Activated CD4-positive, alpha-beta memory T cell treated with anti-CD3 and anti-CD28 coated beads, Interleukin-2, amount 10 ng/mL, durations not matched to agents 7 days and 5 days (primary cell): ENCODE measurements around the gene SEMA7A. TPM values are rescaled to one million over a fixed set of nuclear protein-coding genes. Genes with fewer than 3 reads are reported as not detected.
"Not testable (repeated sequence)": the region's sequence is repeated elsewhere in the genome, so short reads cannot be mapped to it uniquely, and the experiment has no call there.

Experiments used
- CTCF ChIA-PET: fragments of 350-600 bp; sonication (Branson Sonifier 250); formaldehyde crosslinking; loops from one replicate; lab custom pipeline; 2021; ENCODE audit warnings: antibody characterized with exemption, inconsistent platforms; lab: Charles Lee
- POLR2A ChIA-PET: fragments of 350-600 bp; sonication (Branson Sonifier 250); formaldehyde crosslinking; loops from one replicate; lab custom pipeline; 2021; ENCODE audit warnings: antibody characterized with exemption; lab: Charles Lee
- DNase-seq: peaks from one replicate; pipeline ENCODE4 v3.0.0-alpha.2; 2020
- H3K27ac Mint-ChIP-seq: one replicate; pipeline ENCODE4 v1.8.0; 2021; ENCODE audit warnings: mild to moderate bottlenecking, mixed read lengths
- H3K27me3 Mint-ChIP-seq: one replicate; pipeline ENCODE4 v1.8.0; 2021; ENCODE audit warnings: mixed read lengths
- H3K36me3 Mint-ChIP-seq: one replicate; pipeline ENCODE4 v1.8.0; 2021; ENCODE audit warnings: low read depth, mixed read lengths
- H3K4me1 Mint-ChIP-seq: one replicate; pipeline ENCODE4 v1.8.0; 2021; ENCODE audit warnings: mixed read lengths
- H3K4me3 Mint-ChIP-seq: one replicate; pipeline ENCODE4 v1.8.0; 2021; ENCODE audit warnings: mild to moderate bottlenecking, mixed read lengths
- H3K9me3 Mint-ChIP-seq: one replicate; pipeline ENCODE4 v1.8.0; 2021; ENCODE audit warnings: mixed read lengths
- total RNA-seq, 2 experiments: library from RNA; stranded (reverse); gene quantifications; one replicate each; pipeline ENCODE4 v1.2.3, GENCODE V29; 2021

The SEMA7A gene
- total RNA-seq, 2 experiments from 2014 or later: 3.8 to 4.3 TPM

DNA sequence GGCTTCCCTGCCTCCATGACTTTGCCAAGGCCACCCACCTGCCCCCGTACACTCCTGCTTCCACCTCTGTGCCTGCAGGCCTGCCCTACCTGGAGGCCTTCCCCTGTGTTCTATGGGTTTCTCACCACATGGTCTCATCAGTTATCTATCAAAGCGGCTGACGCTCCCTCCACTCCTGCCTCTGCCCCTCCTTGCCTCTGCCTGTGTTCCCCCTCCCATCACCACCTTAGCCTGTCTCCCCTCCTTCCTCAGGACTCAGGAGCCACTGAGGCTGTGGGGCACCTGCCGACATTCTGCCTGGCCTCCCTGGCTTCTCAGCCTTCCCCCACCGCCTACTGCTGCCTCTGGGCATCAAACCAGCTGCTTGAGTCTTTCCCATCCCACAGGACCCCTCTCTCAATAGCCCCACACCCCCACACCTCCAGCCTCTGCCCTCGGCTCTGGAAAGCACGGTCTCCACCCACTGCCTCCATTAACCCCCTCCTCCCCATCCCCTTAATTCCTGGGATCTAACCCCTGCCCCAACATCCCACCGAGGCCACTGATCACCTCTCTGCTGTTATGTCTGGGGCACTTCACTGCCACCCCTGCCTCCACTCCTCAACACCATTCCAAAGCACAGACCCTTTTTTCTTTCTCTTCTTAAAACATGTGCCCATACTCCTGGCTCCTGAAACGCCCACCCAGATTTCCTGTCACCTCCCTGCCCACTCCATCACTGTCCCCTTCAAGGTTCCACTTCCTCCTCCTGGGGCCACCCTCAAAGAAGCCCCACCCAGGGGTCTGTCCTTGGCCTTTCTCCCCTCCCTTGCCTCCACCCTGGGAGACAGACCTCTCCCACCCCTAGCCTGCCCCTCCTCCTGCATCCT lies 41.9 kb downstream of the SEMA7A start:
- H3K4me3 Mint-ChIP-seq: no peak overlapping the region
- no peaks in the 10 kb centered on the region for H3K27me3 Mint-ChIP-seq
- no peak overlapping the region for H3K27ac Mint-ChIP-seq
- H3K36me3 Mint-ChIP-seq: no peaks in the 10 kb centered on the region
- ChIA-PET POLR2A (interaction anchor here (1.3 kb wide), 1 partner anchor 11 kb away, joined by 3 read pairs; no protein-coding TSS in a partner anchor), CTCF (interaction anchor here (1.7 kb wide), 1 partner anchor 9 kb away, joined by 7 read pairs; no protein-coding TSS in a partner anchor)
- no peak for DNase-seq
- H3K9me3 Mint-ChIP-seq: no peaks in the 10 kb centered on the region
- H3K4me1 Mint-ChIP-seq: peaks cover 30% of the 10 kb centered on the region

GRCh38 chr15:74390647-74391288 lies 43.0 kb downstream of the SEMA7A start:
- peak overlapping the region; percentile 24 for H3K27ac Mint-ChIP-seq
- H3K27me3 Mint-ChIP-seq: no peaks in the 10 kb centered on the region
- CTCF ChIA-PET: interaction anchor here (1.0 kb wide), 1 partner anchor 49 kb away, joined by 4 read pairs; no protein-coding TSS in a partner anchor
- POLR2A ChIA-PET: interaction anchor here (1.3 kb wide), 1 partner anchor 13 kb away, joined by 3 read pairs; no protein-coding TSS in a partner anchor
- DNase-seq: no peak
- H3K9me3 Mint-ChIP-seq: no peaks in the 10 kb centered on the region
- H3K36me3 Mint-ChIP-seq: no peaks in the 10 kb centered on the region
- H3K4me1 Mint-ChIP-seq: peaks cover 26% of the 10 kb centered on the region
- no peak overlapping the region for H3K4me3 Mint-ChIP-seq

DNA sequence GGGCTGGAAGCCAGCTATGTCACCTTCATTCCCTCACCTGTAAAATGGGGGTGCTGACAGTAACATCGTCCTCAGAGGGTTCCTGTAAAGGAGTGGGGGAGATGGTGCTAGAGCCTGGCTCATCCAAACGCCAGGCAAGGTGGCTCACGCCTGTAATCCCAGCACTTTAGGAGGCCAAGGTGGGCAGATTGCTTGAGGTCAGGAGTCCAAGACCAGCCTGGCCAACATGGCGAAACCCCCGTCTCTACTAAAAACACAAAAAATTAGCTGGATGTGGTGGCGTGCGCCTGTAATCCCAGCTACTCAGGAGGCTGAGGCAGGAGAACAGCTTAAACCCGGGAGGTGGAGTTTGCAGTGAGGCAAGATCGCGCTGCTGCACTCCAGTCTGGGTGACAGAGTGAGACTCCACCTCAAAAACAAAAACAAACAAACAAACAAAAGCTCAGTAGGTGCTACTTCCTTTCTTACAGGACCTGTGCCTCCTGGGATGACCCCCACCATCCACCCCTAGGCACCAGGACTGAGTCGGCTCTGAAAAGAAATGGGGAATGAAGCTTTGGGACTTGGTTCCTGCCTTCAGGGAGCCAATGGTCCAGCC lies 43.6 kb downstream of the SEMA7A start:
- H3K27me3 Mint-ChIP-seq, H3K36me3 Mint-ChIP-seq, H3K4me3 Mint-ChIP-seq, DNase-seq, H3K9me3 Mint-ChIP-seq, H3K27ac Mint-ChIP-seq: not testable (repeated sequence)
- ChIA-PET POLR2A (interaction anchor here (1.3 kb wide), 1 partner anchor 13 kb away, joined by 3 read pairs; no protein-coding TSS in a partner anchor), CTCF (interaction anchor here (1.0 kb wide), 1 partner anchor 50 kb away, joined by 4 read pairs; no protein-coding TSS in a partner anchor)
- peaks cover 32% of the 10 kb centered on the region for H3K4me1 Mint-ChIP-seq

DNA sequence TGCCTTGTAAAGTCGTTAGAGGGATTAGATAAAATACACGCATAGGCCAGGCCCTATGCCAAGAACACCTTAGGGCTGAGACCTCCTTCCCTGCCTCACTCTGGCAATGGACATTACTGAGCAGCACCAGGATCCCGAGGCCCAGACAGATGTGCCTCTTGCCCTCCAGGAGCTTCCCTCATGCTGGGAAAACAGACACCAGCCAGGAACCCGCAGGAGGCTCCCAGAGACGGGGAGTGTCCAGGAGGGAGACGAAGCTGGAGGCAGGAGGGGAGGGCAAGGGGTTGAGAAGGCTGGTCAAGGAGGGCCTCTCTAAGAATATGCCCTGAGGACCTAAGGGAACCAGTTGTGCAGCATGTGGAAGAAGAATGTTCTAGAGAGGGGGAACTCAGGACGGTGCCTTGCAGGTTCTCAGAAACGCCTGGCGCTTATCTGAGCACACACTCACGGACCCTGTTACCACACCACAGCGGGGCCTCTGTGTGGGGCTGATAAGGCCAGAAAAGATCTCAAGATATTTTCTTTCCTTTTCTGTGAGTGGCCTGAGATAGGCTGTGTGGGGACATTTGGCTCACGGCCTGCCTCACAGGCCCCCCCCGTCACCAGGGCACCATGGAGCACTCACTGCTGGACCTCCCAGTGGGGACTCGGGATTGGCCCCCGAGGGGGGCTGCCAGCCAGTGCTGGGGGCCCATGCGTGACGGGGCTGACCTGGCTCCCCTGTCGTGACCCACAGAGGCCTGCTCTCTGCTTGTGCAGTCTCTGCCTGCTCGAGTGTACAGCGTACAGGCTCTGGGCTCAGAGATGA lies 44.3 kb downstream of the SEMA7A start:
- no peak for DNase-seq
- ChIA-PET CTCF (interaction anchor here (0.8 kb wide), 1 partner anchor 49 kb away, joined by 4 read pairs; no protein-coding TSS in a partner anchor), POLR2A (interaction anchor here (0.6 to 1.1 kb wide), 3 partner anchors 11 to 72 kb away, joined by 3 read pairs; partner anchors contain the start of gene UBL7)
- peaks cover 39% of the 10 kb centered on the region for H3K4me1 Mint-ChIP-seq
- no peak overlapping the region for H3K4me3 Mint-ChIP-seq
- no peak overlapping the region for H3K27ac Mint-ChIP-seq
- no peaks in the 10 kb centered on the region for H3K9me3 Mint-ChIP-seq
- no peaks in the 10 kb centered on the region for H3K27me3 Mint-ChIP-seq
- H3K36me3 Mint-ChIP-seq: no peaks in the 10 kb centered on the region

GRCh38 chr15:74388363-74388951 lies 45.3 kb downstream of the SEMA7A start:
- DNase-seq: no peak
- peaks cover 49% of the 10 kb centered on the region for H3K4me1 Mint-ChIP-seq
- no peaks in the 10 kb centered on the region for H3K27me3 Mint-ChIP-seq
- ChIA-PET CTCF (interaction anchor here (0.8 kb wide), 1 partner anchor 50 kb away, joined by 4 read pairs; no protein-coding TSS in a partner anchor), POLR2A (interaction anchor here (0.6 to 1.1 kb wide), 3 partner anchors 10 to 73 kb away, joined by 3 read pairs; partner anchors contain the start of gene UBL7)
- no peak overlapping the region for H3K4me3 Mint-ChIP-seq
- no peaks in the 10 kb centered on the region for H3K36me3 Mint-ChIP-seq
- H3K27ac Mint-ChIP-seq: no peak overlapping the region
- H3K9me3 Mint-ChIP-seq: no peaks in the 10 kb centered on the region

DNA sequence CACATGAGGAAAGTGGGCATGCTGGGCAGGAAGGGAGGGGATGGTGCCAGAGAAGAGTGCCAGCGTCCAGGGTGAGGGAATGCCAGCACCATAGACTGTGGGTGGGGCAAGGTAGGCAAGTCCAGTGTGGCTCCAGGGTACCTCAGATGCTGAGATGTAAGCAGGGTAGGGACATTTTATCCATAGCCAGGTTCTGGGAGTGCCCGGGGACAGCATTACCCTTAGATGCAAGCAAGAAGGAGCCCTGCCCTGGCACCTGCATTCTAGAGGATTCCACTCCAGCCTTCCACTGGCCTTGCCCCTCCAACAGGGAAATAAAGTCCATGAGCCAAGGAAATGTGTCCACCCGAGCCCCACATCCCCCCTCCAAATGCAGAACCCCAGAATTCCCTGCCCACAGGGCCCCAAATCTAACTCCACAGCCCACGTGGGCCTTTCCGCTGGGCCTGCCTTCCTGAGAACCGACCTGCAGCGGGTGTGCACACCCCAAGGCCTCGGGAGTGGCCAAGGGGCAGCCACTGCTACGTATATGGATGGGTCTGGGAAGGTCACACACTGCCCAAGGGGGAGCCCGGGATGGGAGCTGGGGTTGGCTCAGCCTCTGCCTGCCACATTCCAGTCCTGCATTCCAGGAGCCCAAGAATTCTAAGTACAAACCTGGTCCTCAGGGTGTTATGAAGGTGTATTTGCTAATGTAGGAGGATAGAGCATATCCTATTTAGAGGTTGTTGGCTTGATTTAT lies 46.0 kb downstream of the SEMA7A start:
- ChIA-PET POLR2A (interaction anchor here (1.1 kb wide), 1 partner anchor 73 kb away, joined by 3 read pairs; the partner anchor contains the start of gene UBL7), CTCF (no interaction called here)
- no peaks in the 10 kb centered on the region for H3K36me3 Mint-ChIP-seq
- H3K9me3 Mint-ChIP-seq: no peaks in the 10 kb centered on the region
- H3K27me3 Mint-ChIP-seq: no peaks in the 10 kb centered on the region
- peaks cover 51% of the 10 kb centered on the region for H3K4me1 Mint-ChIP-seq
- no peak overlapping the region for H3K4me3 Mint-ChIP-seq
- no peak overlapping the region for H3K27ac Mint-ChIP-seq
- DNase-seq: no peak

DNA sequence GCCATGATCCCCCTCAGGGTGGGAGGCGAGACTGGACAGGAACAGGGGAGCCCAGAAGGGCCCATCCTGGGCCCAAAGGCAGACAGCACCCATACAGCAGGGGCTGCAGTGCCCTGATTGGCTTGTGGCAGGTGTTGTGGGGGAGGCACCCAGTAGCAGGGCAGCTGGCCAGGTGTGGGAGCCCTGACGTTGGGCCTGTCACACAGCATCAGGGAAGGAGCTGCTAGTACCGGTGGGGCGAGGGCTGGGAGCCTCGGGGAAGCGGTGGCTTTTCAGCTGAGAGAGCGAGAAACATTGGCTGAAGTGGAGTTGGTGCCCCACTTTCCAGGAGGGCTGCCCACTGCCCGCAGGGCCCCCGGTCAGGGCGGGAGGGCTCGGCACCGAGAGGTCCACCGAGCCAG lies 46.6 kb downstream of the SEMA7A start:
- H3K36me3 Mint-ChIP-seq: no peaks in the 10 kb centered on the region
- no peaks in the 10 kb centered on the region for H3K27me3 Mint-ChIP-seq
- ChIA-PET CTCF (no interaction called here), POLR2A (no interaction called here)
- no peak overlapping the region for H3K4me3 Mint-ChIP-seq
- H3K27ac Mint-ChIP-seq: no peak overlapping the region
- H3K9me3 Mint-ChIP-seq: no peaks in the 10 kb centered on the region
- peaks cover 52% of the 10 kb centered on the region for H3K4me1 Mint-ChIP-seq
- DNase-seq: no peak

- no peaks in the 10 kb centered on the region for H3K36me3 Mint-ChIP-seq
- POLR2A ChIA-PET: interaction anchor here (3.2 kb wide), 1 partner anchor 48 kb away, joined by 14 read pairs; no protein-coding TSS in a partner anchor
Measured at GRCh38 chr15:74386496-74387140, 47.1 kb downstream of the SEMA7A start.

GRCh38 chr15:74385733-74386132 lies 48.0 kb downstream of the SEMA7A start:
- Mint-ChIP-seq H3K4me1 (peaks cover 42% of the 10 kb centered on the region), H3K9me3 (no peaks in the 10 kb centered on the region), H3K4me3 (no peak overlapping the region), H3K27me3 (no peaks in the 10 kb centered on the region), H3K27ac (peak overlapping the region; percentile 93), H3K36me3 (no peaks in the 10 kb centered on the region)
- POLR2A ChIA-PET: interaction anchor here (1.0 to 4.2 kb wide), 11 partner anchors 8 to 458 kb away, joined by 3 to 42 read pairs (median 13); partner anchors contain the start of genes ARID3B and UBL7
- no peak for DNase-seq
- CTCF ChIA-PET: interaction anchor here (1.7 to 9.7 kb wide), 6 partner anchors 10 to 104 kb away, joined by 7 to 248 read pairs (median 22); partner anchors contain the start of gene SEMA7A

More at GRCh38 chr15:74386496-74387140, 47.1 kb downstream of the SEMA7A start:
- CTCF ChIA-PET: interaction anchor here (9.7 kb wide), 1 partner anchor 54 kb away, joined by 248 read pairs; the partner anchor contains the start of gene SEMA7A
- Mint-ChIP-seq H3K9me3 (no peaks in the 10 kb centered on the region), H3K4me1 (peaks cover 49% of the 10 kb centered on the region), H3K4me3 (no peak overlapping the region), H3K27me3 (no peaks in the 10 kb centered on the region), H3K27ac (no peak overlapping the region)
- no peak for DNase-seq

DNA sequence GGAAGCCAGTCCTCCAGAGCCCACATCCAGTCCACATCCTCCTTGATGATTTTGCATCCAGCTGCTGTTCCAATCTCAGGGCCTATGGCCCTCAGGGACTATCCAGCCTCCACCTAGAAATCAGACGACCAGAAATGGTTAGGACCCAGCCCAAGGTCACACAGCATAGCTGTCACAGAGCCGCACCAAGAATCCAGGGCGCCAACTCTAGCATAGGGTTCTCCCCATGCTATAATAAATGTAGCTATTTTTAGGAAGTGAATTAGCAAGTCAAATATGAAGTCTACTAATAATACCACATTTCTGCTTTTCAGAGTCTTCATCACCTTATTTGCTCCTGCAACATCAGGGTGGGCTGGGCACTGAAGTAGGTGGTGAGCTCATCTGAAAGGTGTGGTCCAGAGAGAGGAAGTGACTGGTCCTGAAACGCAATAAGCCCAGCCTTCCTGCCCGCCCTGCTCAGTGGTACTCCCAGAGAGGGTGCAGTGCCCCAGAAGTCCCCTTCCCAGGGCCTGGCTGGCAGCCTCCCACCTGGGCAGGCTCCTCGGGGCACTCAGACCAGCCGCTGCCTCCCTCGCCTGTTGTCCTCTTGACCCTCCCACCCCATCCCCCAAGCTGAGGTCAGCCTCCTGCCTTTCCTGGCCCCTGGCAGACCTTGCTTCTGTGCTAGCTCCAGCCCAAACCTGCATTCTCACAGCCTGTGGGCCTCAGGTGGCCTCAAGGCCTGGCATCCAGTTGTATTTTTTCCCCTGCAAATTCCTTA lies 48.7 kb downstream of the SEMA7A start:
- no peak overlapping the region for H3K4me3 Mint-ChIP-seq
- peaks cover 40% of the 10 kb centered on the region for H3K4me1 Mint-ChIP-seq
- H3K27ac Mint-ChIP-seq: peak overlapping the region; percentile 93
- DNase-seq: peak; percentile 72
- H3K36me3 Mint-ChIP-seq: no peaks in the 10 kb centered on the region
- POLR2A ChIA-PET: interaction anchor here (0.9 to 4.2 kb wide), 17 partner anchors 9 to 457 kb away, joined by 3 to 42 read pairs (median 6); partner anchors contain the start of genes ARID3B, CLK3 and UBL7
- H3K9me3 Mint-ChIP-seq: no peaks in the 10 kb centered on the region
- no peaks in the 10 kb centered on the region for H3K27me3 Mint-ChIP-seq
- CTCF ChIA-PET: interaction anchor here (0.5 to 9.7 kb wide), 13 partner anchors 11 to 336 kb away, joined by 3 to 248 read pairs (median 6); partner anchors contain the start of genes ARID3B, SEMA7A and UBL7
